HepG2 (cell line): ENCODE results near the gene HMGCS2. TPM values are rescaled to one million over a fixed set of nuclear protein-coding genes. Genes with fewer than 3 reads are reported as not detected.

ENCODE experiments used
- CEBPG ChIP-seq: IDR thresholded peaks from 2 replicates; pipeline ENCODE4 v1.6.1; 2016
- ETV5 ChIP-seq: IDR thresholded peaks from 2 replicates; pipeline ENCODE4 v1.6.1; 2018; ENCODE audit warnings: missing biosample characterization, missing genetic modification reagents, inconsistent platforms, borderline replicate concordance
- HIC2 ChIP-seq: sonication (generic); formaldehyde crosslinking; IDR thresholded peaks from 2 replicates; pipeline ENCODE4 v1.9.0; 2022; ENCODE audit warnings: low read depth, missing genetic modification reagents
- KDM5B ChIP-seq: sonication (generic); formaldehyde crosslinking; IDR thresholded peaks from 2 replicates; pipeline ENCODE4 v1.4.0; 2020; ENCODE audit warnings: missing genetic modification reagents, mild to moderate bottlenecking, borderline replicate concordance
- KLF12 ChIP-seq: sonication (generic); formaldehyde crosslinking; IDR thresholded peaks from 2 replicates; pipeline ENCODE4 v1.4.0; 2020; ENCODE audit warnings: missing genetic modification reagents, borderline replicate concordance
- MAFK ChIP-seq, 2 experiments: IDR thresholded peaks in 1 of 2; conservative IDR thresholded peaks in 1 of 2; 2 replicates each; pipeline ENCODE4 v1.6.1; 2011; ENCODE audit warnings: improper control_type of control experiment in 2 of 2, low read length in 2 of 2
- MEIS1 ChIP-seq: sonication (generic); formaldehyde crosslinking; IDR thresholded peaks from 2 replicates; pipeline ENCODE4 v1.9.0; 2021; ENCODE audit warnings: mild to moderate bottlenecking, missing genetic modification reagents, moderate library complexity, borderline replicate concordance
- NCOR1 ChIP-seq: fragments of 200-600 bp; sonication (generic); IDR thresholded peaks from 2 replicates; pipeline ENCODE4 v1.7.0; 2017; ENCODE audit warnings: antibody characterized with exemption, low read length, borderline replicate concordance
- RBM39 ChIP-seq: fragments of 200-400 bp; formaldehyde crosslinking; IDR thresholded peaks from one replicate; pipeline ENCODE4 v1.6.1; 2018; ENCODE audit warnings: antibody characterized with exemption, mild to moderate bottlenecking, low read depth, low read length; ENCODE audit not compliant: poor library complexity, severe bottlenecking
- SALL2 ChIP-seq: sonication (generic); formaldehyde crosslinking; IDR thresholded peaks from 2 replicates; pipeline ENCODE4 v1.8.1; 2023; ENCODE audit warnings: mild to moderate bottlenecking, missing genetic modification reagents, inconsistent platforms
- SMAD9 ChIP-seq: sonication (generic); formaldehyde crosslinking; IDR thresholded peaks from 2 replicates; pipeline ENCODE4 v1.5.1; 2020; ENCODE audit warnings: mild to moderate bottlenecking, missing genetic modification reagents
- ZBTB42 ChIP-seq: sonication (generic); formaldehyde crosslinking; IDR thresholded peaks from 2 replicates; pipeline ENCODE4 v1.5.0; 2020; ENCODE audit warnings: mild to moderate bottlenecking, missing genetic modification reagents
- ZFAT ChIP-seq: sonication (generic); formaldehyde crosslinking; conservative IDR thresholded peaks from 2 replicates; pipeline ENCODE4 v1.8.1; 2023; ENCODE audit warnings: missing genetic modification reagents, inconsistent platforms
- ZFP36 ChIP-seq: fragments of 150-350 bp; IDR thresholded peaks from 2 replicates; pipeline ENCODE4 v1.6.1; 2018; ENCODE audit warnings: borderline replicate concordance, low read length, low read depth; ENCODE audit not compliant: partially characterized antibody
- ZNF282 ChIP-seq: fragments of 450-650 bp; IDR thresholded peaks from 2 replicates; pipeline ENCODE4 v1.6.1; 2018; ENCODE audit not compliant: partially characterized antibody
- ZNF382 ChIP-seq: sonication (generic); formaldehyde crosslinking; IDR thresholded peaks from 2 replicates; pipeline ENCODE4 v1.5.0; 2020; ENCODE audit warnings: missing genetic modification reagents, mild to moderate bottlenecking, borderline replicate concordance
- ZNF598 ChIP-seq: sonication (generic); formaldehyde crosslinking; IDR thresholded peaks from 2 replicates; pipeline ENCODE4 v1.5.1; 2020; ENCODE audit warnings: mild to moderate bottlenecking, missing genetic modification reagents, borderline replicate concordance
- ZNF687 ChIP-seq: sonication (generic); formaldehyde crosslinking; IDR thresholded peaks from 2 replicates; pipeline ENCODE4 v1.5.1; 2020; ENCODE audit warnings: mild to moderate bottlenecking, missing genetic modification reagents, moderate library complexity
- ZNF781 ChIP-seq: sonication (generic); formaldehyde crosslinking; IDR thresholded peaks from 2 replicates; pipeline ENCODE4 v1.5.1; 2020; ENCODE audit warnings: borderline replicate concordance, mild to moderate bottlenecking, missing genetic modification reagents; ENCODE audit errors: not compliant biosample characterization
- ZNF841 ChIP-seq: sonication (generic); formaldehyde crosslinking; IDR thresholded peaks from 2 replicates; pipeline ENCODE4 v1.8.1; 2023; ENCODE audit warnings: missing genetic modification reagents, borderline replicate concordance
- polyA plus RNA-seq, 8 experiments: library from polyadenylated mRNA; depleted of rRNA in 3 of 8; stranded (reverse) in 7 of 8; unstranded in 1 of 8; fragments of >200 nt; fragmentation: Illumina TruSeq in 4 of 8; extraction: Trizol in 4 of 8; gene quantifications; 2 replicates each; pipeline versions ENCODE4 v1.2.1 to v1.2.3, GENCODE V29; 2011 to 2016; ENCODE audit warnings: low read depth in 4 of 8, missing spikeins in 1 of 8, mixed read lengths in 1 of 8; ENCODE audit not compliant: insufficient read depth in 1 of 8
- total RNA-seq, 5 experiments: library from RNA; depleted of rRNA; stranded (reverse); fragments of >200 nt; fragmentation: Illumina TruSeq; extraction: Trizol; gene quantifications; 2 replicates each; pipeline ENCODE4 v1.2.3, GENCODE V29; 2016; ENCODE audit warnings: low read depth in 1 of 5

HMGCS2 gene
- total and polyA plus RNA-seq, 2 of the 13 experiments (the other 11 are each of a cell fraction or from before 2014, with no cell fraction given): 0.44 to 1.5 TPM

- TF ChIP-seq KLF12 (CRISPR knock-in tag) (no peak), CEBPG (CRISPR knock-in tag) (no peak), ETV5 (CRISPR knock-in tag) (no peak), ZNF282 (no peak), NCOR1 (no peak), ZFP36 (no peak), ZNF598 (CRISPR knock-in tag) (peak; percentile 65; the same call in 1 of the 2 replicates), ZNF781 (CRISPR knock-in tag) (peak; percentile 2), ZNF687 (CRISPR knock-in tag) (peak; percentile 84), ZFAT (CRISPR knock-in tag) (no peak), ZBTB42 (CRISPR knock-in tag) (no peak), MEIS1 (CRISPR knock-in tag) (0 out of 2 replicates have a peak, but pooled peaks have one; percentile 21), MAFK (conservative IDR thresholded peaks at IDR 0.05 in 1 of 2, IDR thresholded peaks at IDR 0.05 in 1 of 2; ENCODE audit: low read length in 2 of 2) (no peak), SALL2 (no peak), ZNF841 (CRISPR knock-in tag) (no peak), RBM39 (no peak), HIC2 (CRISPR knock-in tag) (no peak), ZNF382 (no peak), KDM5B (CRISPR knock-in tag) (peak; percentile 43; the same call in 1 of the 2 replicates), SMAD9 (CRISPR knock-in tag) (no peak)
Observed at GRCh38 chr1:119713039-119713748, 55.5 kb downstream of the HMGCS2 start (continued).
